HG03060 (cell line): ENCODE data around the gene ADAM23.

ENCODE experiments used
- ATAC-seq: cut with Tn5 transposase; IDR thresholded peaks from one replicate; pipeline ENCODE4 v1.9.1; 2021; ENCODE audit warnings: low read depth, moderate number of reproducible peaks; ENCODE audit not compliant: unreplicated experiment

ADAM23 gene

DNA sequence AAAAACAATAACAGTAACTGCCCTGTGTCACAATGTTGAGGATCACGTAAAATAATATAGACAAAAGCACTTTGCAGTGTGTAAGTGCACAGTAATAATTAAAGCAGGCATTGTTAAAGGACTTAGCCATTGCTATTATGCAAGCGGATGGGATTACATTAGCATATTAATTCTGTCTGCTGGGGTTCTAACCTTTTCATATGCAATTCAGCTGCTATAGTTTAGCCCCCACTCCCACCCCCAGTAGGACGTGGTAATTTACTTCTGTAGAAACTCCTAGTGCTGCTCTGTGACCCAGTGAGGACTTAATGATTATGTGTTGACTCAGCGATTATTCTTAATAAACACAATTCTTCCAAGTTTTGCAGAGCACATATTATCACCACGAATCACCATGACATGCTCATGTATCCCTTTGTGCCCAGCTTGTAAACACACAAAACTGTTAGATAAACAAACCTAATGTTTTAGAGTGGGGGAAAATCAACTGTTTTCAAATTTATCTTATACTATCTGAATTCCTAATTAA, 5.1 kb upstream of the ADAM23 start:
- no peak for ATAC-seq

DNA sequence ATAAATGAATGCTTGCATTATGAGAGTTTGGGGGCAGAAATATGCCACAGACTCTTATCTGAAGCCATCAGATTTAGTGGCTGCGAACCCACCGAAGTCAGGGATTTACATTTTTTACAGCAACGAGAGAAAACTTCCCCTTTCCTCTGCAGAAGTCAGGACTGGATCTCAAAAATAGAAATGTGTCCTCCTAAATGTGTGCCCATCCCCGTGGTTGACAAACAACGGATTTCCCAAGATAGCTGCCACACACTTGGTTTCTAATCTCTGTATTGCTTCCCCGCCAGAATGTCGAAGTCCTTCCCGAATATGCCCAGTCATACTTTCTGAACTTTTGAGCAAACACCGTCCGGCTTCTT, 879 bp upstream of the ADAM23 start:
- ATAC-seq, result no peak

DNA sequence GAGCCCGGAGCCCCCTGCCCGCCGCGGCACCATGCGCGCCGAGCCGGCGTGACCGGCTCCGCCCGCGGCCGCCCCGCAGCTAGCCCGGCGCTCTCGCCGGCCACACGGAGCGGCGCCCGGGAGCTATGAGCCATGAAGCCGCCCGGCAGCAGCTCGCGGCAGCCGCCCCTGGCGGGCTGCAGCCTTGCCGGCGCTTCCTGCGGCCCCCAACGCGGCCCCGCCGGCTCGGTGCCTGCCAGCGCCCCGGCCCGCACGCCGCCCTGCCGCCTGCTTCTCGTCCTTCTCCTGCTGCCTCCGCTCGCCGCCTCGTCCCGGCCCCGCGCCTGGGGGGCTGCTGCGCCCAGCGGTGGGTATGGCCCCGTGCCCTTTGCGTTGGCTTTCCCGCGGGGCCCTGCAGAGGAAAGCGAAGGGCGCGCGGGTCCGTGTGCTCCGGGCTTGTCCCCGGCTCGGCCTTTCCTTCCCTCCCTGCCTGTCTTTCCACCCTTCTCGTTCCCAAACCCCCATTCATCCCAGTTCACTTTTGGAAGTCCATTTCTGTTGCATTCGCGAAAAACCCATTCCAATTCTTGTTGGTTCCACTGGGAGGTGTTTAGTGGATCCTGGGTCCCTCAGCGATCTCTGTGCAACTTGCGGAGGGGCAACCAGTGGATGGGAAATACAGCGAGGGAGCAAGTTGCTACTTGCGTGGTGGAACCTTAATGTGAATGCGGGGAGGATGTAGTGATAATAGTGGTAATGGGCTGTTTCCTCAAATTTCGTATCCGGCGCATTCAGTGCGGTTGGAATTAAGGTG, 599 bp downstream of the ADAM23 start:
- ATAC-seq, result no peak

DNA sequence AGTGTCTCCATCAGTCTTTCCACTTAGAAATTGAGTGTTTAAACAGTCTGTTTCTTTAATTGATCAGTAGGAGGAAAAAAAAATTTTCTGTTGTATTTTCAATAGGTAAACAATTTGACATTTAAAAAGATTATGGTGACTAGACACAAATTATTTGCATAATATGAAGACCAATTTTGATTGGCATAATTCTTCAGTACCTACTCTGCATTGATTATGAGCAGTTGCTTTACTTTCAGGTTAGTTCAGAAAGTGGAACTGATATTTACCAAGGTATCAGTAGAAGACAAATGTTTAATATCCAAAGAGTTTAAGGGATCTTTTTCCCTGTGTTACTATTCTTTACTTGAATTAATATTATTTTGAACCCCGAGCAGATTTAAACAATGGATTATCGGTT, 2.6 kb downstream of the ADAM23 start:
- ATAC-seq, result no peak

GRCh38 chr2:206452242-206452641, 8.9 kb downstream of the ADAM23 start:
- no peak for ATAC-seq

DNA sequence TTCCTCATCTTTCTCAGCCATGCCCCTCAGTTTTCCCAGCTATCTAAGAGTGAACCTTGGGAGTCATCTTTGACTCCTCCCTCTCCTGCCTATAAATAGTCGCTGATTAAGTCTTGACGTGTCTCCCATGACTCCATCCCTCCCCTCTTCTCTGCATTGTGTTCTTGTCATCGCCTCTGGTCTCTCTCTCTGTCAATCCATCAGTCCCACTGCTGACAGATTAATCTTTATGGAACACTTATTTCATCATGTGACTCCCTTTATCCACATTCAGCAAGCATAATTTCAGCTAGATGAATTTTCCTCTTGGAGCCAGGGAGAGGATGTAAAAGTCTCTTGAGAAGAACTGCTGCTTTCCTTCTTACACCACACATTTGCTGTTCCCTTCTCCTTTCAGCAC, 9.4 kb downstream of the ADAM23 start:
- no peak for ATAC-seq

DNA sequence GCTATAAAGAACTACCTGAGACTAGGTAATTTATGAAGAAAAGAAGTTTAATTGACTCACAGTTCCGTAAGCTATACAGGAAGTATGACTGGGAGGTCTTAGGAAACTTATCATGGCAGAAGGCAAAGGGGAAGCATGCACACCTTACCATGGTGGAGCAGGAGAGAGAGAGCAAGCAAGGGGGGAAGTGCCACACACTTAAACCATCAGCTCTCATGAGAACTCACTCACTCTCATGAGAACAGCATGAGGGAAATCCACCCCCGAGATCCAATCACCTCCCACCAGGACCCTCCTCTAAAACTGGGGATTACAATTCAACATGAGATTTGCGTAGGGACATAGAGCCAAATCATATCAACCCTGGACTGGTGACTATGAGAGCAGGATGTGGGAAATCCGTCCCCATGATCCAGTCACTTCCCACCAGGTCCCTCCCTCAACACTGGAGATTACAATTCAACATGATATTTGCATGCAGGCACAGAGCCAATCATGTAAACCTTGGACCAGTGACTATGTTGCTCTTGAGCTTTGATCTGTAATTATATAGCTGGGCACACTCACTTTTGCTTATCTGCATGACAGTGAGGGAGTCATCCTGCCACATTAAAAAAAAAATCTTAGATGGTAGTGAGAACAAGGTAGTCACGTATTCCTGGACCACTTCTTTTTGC, 12.9 kb downstream of the ADAM23 start:
- no peak for ATAC-seq

DNA sequence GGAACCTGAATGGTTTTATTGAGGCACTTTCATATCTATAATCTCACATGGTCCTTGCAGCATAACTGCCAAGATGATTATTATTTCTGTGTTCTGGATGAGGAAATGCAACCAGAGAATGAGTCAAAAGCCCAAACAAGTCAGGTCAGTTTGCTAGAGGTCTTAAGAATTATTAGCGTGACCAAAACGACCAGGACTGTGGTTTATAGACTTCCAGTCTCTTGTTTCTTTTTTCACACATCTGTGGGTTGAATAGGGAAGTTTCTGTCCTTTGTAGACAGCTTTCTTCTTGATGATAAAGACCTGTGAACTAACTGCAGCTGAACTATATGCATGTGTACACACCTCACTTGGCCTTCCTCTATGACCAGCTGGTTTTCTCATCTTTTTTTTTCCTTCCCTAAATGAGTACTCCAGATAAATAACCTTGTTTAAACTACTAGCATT, 13.9 kb downstream of the ADAM23 start:
- ATAC-seq, result peak; percentile 85

DNA sequence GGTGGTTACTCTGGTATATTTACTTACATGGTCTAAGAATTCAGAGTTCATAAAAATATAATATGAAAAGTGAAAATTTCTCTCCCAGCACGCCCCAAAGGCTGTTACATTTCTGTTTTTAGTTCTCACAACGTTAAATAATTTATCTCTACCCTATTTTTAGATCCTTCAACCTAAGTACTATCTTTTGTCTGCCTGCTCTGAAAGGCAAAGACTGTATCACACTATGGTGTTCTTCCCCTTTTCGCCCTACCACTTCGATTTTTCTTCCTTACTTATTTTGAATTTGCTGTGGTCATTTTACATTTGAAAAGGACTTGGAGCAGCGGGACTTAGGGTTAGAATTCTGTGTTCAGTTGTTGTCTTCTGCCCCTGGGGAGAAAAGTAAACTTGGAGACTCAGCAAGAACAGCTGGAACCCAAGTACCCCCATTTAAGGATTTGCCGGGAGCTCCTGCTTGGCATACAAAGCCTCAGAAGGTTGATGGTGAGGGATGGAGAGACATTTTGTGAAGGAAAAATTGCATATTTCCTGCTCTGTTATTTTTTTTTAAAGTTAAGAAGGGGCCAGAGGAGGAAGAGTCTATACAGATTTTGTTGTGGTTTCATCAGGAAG, 19.0 kb downstream of the ADAM23 start:
- ATAC-seq, result no peak

GRCh38 chr2:206463685-206464084, 20.4 kb downstream of the ADAM23 start:
- ATAC-seq, result no peak

DNA sequence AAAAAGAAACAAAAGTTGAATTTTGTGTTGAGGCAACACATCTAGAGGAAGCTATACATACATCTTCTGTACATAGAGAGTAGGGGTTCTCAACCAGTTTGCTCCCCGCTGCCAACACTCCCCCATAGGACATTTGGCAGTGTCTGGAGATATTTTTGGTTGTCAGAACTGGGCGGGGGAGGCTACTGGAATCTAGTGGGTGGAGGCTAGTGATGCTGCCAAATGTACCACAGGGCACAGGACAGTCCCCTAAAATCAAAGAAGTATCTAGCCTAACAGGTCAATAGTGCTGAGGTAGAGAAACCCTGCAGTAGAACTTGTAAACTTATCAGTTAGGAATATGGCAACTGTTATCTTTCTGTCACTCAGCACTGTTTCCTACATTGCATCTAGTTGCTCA, 21.3 kb downstream of the ADAM23 start:
- no peak for ATAC-seq

GRCh38 chr2:206471524-206472062, 28.3 kb downstream of the ADAM23 start:
- no peak for ATAC-seq

- ATAC-seq, result no peak
Measured at GRCh38 chr2:206472094-206472493, 28.8 kb downstream of the ADAM23 start.

DNA sequence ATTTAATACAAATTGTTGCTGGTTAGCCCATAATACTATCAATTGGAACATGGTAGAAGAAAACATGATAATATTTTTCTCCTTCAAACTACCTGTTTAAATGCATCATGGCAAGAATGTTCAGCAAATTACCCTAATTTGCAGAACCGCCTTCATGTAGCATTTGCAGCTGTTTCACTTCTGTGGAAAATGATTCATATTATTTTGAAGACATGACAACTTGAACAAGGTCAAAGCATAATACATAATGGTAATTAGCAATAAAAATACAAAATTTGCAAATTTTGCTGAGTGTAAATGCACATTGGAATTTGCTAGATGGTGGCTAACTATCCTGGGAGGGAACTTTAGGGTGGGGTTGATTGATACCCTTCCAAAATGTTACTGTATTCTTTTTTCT, 30.8 kb downstream of the ADAM23 start:
- ATAC-seq, result no peak

GRCh38 chr2:206477296-206477695, 34.0 kb downstream of the ADAM23 start:
- no peak for ATAC-seq

GRCh38 chr2:206478340-206478739, 35.0 kb downstream of the ADAM23 start:
- ATAC-seq, result no peak

DNA sequence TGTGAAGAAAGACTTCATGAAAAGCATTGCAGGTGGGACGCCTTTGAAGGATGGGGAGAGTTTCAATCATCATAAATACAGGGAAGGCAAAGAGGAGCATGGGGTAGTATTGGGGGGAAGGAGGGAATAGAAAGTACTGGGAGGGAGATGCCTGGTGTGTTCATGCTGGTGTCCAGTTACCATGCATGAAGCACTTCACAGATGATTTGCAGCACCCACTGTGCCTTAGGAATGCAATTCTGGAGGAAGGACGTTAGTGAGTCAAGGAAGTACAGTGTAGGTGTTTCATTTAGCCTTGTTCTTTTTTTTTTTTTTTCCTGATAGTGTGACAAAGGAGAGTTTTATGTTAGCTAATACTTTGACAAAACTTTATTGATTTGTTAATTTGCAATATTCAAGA, 36.8 kb downstream of the ADAM23 start:
- no peak for ATAC-seq

DNA sequence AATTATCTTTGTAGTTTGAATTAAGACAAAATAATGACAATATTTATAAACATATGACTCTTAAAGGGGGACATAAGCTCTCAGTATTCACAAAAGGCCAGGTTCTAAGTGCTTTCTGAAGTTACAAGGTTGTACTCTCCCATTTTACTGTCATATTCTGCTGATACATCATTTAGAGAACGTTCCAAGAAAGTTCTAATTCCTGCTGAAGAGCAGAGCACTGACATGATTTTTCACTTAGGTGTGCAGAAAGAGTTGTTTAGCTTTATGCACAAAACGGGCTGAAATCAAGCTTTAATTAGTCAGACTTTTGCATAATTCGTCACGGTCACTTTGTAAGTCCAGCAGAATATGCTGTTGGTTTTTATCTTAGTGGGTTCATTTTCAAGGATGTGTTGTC, 37.3 kb downstream of the ADAM23 start:
- no peak for ATAC-seq

DNA sequence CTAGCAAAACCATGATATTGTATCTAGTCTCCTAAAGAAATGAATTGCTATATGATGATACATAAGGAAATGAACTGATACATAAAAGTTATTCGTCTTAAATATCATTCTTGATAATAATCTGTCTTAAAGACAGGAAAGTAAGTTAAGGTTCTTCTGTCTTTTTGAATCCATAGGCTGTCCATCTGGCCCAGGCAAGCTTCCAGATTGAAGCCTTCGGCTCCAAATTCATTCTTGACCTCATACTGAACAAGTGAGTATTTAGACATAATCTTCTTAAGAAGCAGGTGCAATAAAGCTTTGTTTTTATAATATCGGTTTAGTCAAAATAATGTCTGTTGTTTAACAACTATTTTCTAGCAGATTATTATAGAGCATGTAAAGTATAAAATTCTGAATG, 37.7 kb downstream of the ADAM23 start:
- ATAC-seq, result no peak

- no peak for ATAC-seq
Measured at GRCh38 chr2:206482123-206482522, 38.8 kb downstream of the ADAM23 start.

GRCh38 chr2:206482633-206483032, 39.3 kb downstream of the ADAM23 start:
- ATAC-seq, result no peak
